ENCODE data around the gene FUBP1.
"Not testable (repeated sequence)": the region's sequence is repeated elsewhere in the genome, so short reads cannot be mapped to it uniquely, and the experiment has no call there.

FUBP1 gene

GRCh38 chr1:78005448-78005722, 26.5 kb upstream of the FUBP1 start:
- H3K4me3 ChIP-seq (ENCODE audit: low read depth, low read length): peak overlapping the region; percentile 87
- DNase-seq (ENCODE audit: low read depth): no peak
- TF ChIP-seq, protein P1, sequence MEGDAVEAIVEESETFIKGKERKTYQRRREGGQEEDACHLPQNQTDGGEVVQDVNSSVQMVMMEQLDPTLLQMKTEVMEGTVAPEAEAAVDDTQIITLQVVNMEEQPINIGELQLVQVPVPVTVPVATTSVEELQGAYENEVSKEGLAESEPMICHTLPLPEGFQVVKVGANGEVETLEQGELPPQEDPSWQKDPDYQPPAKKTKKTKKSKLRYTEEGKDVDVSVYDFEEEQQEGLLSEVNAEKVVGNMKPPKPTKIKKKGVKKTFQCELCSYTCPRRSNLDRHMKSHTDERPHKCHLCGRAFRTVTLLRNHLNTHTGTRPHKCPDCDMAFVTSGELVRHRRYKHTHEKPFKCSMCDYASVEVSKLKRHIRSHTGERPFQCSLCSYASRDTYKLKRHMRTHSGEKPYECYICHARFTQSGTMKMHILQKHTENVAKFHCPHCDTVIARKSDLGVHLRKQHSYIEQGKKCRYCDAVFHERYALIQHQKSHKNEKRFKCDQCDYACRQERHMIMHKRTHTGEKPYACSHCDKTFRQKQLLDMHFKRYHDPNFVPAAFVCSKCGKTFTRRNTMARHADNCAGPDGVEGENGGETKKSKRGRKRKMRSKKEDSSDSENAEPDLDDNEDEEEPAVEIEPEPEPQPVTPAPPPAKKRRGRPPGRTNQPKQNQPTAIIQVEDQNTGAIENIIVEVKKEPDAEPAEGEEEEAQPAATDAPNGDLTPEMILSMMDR (IDR thresholded peaks at IDR 0.05; ENCODE audit: low read depth, low read length): no peak
- TF ChIP-seq, protein P2, sequence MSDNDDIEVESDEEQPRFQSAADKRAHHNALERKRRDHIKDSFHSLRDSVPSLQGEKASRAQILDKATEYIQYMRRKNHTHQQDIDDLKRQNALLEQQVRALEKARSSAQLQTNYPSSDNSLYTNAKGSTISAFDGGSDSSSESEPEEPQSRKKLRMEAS (IDR thresholded peaks at IDR 0.05; ENCODE audit: low read depth, low read length): no peak
- TF ChIP-seq POLR2A (IDR thresholded peaks at IDR 0.05; ENCODE audit: extremely low read depth, insufficient read length) (no peak), MYC (IDR thresholded peaks at IDR 0.05; ENCODE audit: low read depth, low read length) (no peak)

- peak within 1 kb of the TSS; percentile 87 for H3K4me3 ChIP-seq (ENCODE audit: low read depth, low read length)
- TF ChIP-seq POLR2A (IDR thresholded peaks at IDR 0.05; ENCODE audit: extremely low read depth, insufficient read length): peak; percentile 29
- TF ChIP-seq, protein P2 (IDR thresholded peaks at IDR 0.05; ENCODE audit: low read depth, low read length): no peak
- DNase-seq (ENCODE audit: low read depth): peak; percentile 95
Observed at GRCh38 chr1:78004719-78005447, 26.0 kb upstream of the FUBP1 start, which contains the start of gene DNAJB4. DNAJB4 (plus strand) TSS chr1:78004939; CDS start chr1:78005111, 172 bp downstream.

GRCh38 chr1:78003882-78004718, 25.2 kb upstream of the FUBP1 start:
- H3K4me3 ChIP-seq (ENCODE audit: low read depth, low read length): peak overlapping the region; percentile 87
- DNase-seq (ENCODE audit: low read depth): peak; percentile 82
- TF ChIP-seq, protein P2 (IDR thresholded peaks at IDR 0.05; ENCODE audit: low read depth, low read length): 0 out of 2 replicates have a peak, but pooled peaks have one; percentile 16
- TF ChIP-seq, protein P1 (IDR thresholded peaks at IDR 0.05; ENCODE audit: low read depth, low read length): no peak
- peak; percentile 88 for TF ChIP-seq POLR2A (IDR thresholded peaks at IDR 0.05; ENCODE audit: extremely low read depth, insufficient read length)

DNA sequence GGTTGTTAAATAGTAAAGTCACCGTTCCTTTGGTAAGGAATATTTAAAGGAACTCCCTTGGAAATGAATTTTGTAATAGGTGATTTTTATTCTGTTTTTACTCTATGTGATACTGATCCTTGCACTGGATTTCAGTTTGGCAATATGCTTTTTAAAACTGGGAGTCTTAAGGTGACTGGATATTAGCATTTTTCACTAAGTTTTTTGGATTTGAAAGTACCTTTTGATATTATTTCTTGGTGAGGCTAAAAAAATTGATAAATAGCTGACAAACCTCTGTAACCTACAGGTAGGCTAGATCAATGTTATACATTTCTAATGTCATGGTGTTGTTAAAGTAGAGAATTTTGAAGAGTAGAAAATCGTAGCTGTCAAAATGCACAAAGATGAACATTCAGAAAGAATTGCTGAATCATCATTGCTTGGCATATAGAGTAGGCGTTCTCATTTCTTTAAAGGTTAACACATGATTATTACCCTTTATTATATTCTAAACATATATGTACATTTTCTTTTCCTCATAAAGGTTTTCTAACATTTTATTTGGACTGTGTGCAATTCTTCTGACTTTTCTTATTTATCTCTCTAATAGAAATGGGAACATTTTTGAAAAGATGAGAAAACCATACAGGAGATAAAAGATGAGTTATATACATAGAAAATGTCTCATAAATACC, 24.3 kb upstream of the FUBP1 start:
- H3K4me3 ChIP-seq (ENCODE audit: low read depth, low read length): peak overlapping the region; percentile 87
- DNase-seq (ENCODE audit: low read depth): peak; percentile 21
- TF ChIP-seq MYC (IDR thresholded peaks at IDR 0.05; ENCODE audit: low read depth, low read length): no peak
- TF ChIP-seq, protein P1 (IDR thresholded peaks at IDR 0.05; ENCODE audit: low read depth, low read length): no peak
- TF ChIP-seq POLR2A (IDR thresholded peaks at IDR 0.05; ENCODE audit: extremely low read depth, insufficient read length): no peak
- TF ChIP-seq, protein P2 (IDR thresholded peaks at IDR 0.05; ENCODE audit: low read depth, low read length): no peak

- not testable (repeated sequence) for H3K4me3 ChIP-seq (ENCODE audit: low read depth, low read length); DNase-seq (ENCODE audit: low read depth)
Observed at GRCh38 chr1:78000536-78000935, 21.7 kb upstream of the FUBP1 start.

DNA sequence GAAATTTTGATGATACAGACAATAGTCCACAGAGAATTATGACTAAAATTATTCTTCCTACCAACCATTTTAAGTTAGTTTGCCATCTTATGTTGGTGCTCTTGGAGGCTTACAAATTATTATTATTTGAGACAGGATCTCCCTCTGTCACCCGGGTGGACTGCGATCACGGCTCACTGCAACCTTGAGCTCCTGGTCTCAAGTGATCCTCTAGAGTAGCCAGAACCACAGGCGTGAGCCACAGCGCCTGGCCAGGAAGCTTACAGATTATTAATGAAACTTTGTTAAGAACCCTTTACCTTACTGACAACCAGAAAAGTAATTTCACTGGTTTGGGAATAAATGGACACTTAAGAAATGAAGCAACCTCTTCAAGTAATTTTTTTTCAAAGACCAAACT, 17.9 kb upstream of the FUBP1 start:
- DNase-seq (ENCODE audit: low read depth): no peak
- no peak overlapping the region for H3K4me3 ChIP-seq (ENCODE audit: low read depth, low read length)
- TF ChIP-seq POLR2A (IDR thresholded peaks at IDR 0.05; ENCODE audit: extremely low read depth, insufficient read length): no peak

DNA sequence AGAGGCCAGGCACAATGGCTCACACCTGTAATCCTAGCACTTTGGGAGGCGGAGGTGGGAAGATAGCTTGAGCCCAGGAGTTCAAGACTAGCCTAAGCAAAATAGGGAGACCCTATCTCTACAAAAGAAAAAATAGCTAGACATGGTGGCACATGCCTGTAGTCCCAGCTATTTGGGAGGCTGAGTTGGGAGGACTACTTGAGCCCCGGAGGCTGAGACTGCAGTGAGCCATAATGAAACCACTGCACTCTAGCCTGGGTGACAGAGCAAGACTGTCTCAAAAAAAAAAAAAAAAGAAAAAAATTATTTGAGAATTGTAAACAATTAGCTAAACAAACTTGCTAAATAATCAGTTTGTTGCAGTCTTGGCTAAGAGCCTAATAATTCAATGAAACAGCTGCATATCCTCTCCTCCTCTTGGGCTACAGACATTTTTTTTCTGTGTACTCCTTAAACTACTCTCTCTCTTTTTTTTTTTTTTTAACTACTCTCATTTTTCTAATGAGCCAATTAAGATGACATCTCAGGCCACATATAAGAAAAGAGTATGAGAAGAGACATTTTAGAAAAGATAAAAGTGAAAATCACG, 15.3 kb upstream of the FUBP1 start:
- no peak for DNase-seq (ENCODE audit: low read depth)
- no peak overlapping the region for H3K4me3 ChIP-seq (ENCODE audit: low read depth, low read length)
- TF ChIP-seq MYC (IDR thresholded peaks at IDR 0.05; ENCODE audit: low read depth, low read length) (no peak), POLR2A (IDR thresholded peaks at IDR 0.05; ENCODE audit: extremely low read depth, insufficient read length) (no peak)
- TF ChIP-seq, protein P2 (IDR thresholded peaks at IDR 0.05; ENCODE audit: low read depth, low read length): no peak
- TF ChIP-seq, protein P1 (IDR thresholded peaks at IDR 0.05; ENCODE audit: low read depth, low read length): no peak
